ENCODE results near the gene GPR152.

- TF ChIP-seq, protein P1, sequence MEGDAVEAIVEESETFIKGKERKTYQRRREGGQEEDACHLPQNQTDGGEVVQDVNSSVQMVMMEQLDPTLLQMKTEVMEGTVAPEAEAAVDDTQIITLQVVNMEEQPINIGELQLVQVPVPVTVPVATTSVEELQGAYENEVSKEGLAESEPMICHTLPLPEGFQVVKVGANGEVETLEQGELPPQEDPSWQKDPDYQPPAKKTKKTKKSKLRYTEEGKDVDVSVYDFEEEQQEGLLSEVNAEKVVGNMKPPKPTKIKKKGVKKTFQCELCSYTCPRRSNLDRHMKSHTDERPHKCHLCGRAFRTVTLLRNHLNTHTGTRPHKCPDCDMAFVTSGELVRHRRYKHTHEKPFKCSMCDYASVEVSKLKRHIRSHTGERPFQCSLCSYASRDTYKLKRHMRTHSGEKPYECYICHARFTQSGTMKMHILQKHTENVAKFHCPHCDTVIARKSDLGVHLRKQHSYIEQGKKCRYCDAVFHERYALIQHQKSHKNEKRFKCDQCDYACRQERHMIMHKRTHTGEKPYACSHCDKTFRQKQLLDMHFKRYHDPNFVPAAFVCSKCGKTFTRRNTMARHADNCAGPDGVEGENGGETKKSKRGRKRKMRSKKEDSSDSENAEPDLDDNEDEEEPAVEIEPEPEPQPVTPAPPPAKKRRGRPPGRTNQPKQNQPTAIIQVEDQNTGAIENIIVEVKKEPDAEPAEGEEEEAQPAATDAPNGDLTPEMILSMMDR (IDR thresholded peaks at IDR 0.05): no peak
- no peak for TF ChIP-seq ZFX (IDR thresholded peaks at IDR 0.05; ENCODE audit: borderline replicate concordance)
Measured at GRCh38 chr11:67412495-67413179, 39.9 kb downstream of the GPR152 start.
